ENCODE data around the gene GRAMD1B.

The GRAMD1B gene

DNA sequence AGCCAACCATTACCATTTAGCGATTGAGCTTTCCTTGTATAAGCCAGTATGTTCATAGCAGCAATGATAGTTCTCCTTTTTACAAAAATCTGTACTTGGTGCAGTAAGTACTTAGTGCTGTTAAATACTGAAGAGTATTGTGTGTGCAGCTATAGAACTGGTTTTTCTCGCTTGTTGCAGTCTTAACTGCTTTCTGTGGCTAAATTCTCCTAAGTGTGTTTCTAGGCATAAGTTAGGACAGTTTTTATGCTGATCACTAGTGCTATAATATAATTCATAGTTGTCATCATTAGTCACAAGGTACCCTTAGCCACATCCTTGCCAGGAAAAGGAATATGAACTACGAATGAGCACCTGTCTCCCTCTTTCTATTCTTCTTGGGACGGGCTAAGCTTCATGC lies 107.7 kb downstream of the GRAMD1B start:
- no peak for DNase-seq

DNA sequence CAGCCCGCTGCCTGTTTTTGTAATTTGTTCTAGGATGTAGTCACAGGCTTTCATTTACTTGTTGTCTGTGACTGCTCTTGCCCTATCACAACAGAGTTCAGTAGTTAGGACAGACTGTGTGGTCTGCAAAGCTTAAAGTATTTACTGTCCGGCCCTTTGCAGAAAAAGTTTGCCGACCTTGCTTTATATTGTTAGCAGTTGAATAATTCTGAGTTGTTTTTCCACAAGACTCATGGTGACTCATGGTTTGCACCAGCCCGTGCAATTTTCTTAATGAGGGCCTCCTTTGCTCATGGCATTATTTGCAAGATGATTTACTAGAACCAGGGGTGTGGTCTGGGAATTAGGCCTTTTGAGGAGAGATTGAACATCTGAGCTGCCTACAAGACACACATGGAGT lies 113.7 kb downstream of the GRAMD1B start:
- peak; percentile 22 to 57 for DNase-seq

DNA sequence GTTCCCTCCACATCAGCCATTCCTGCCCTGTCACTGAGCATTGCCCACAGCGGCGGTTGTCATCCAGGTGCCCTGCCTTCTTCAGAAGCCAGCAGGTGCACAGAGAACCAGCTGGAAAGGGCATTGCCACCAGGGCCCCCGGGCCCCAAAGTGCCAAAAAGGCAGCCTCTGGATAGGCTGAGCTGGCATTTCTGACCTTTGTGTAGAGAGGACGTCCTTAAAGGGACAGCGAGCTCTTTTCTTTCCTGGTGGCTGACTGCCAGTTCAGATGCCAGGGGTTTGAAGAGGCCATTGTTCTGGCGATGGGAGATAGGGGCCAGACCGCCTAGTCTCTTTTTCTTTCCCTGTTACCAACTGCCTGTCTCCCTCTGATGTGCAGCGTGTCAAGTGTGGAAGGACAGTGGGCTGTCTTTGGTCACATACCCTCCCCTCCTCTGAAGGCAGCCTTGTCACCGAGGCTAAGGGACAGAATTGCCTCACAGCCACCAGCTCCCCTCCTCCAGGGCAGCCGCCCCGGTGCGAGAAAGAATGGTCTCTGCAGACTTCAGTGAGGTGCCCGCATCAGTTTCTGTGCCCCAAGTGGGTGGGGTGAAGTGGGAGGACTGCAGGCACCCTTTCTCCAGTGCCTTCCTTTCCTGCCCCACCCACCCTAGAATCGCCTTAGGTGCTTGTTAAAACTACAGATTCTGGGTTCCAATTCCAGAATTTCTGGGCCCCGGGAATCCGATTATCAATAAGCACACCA lies 114.7 kb downstream of the GRAMD1B start:
- no peak for DNase-seq

DNA sequence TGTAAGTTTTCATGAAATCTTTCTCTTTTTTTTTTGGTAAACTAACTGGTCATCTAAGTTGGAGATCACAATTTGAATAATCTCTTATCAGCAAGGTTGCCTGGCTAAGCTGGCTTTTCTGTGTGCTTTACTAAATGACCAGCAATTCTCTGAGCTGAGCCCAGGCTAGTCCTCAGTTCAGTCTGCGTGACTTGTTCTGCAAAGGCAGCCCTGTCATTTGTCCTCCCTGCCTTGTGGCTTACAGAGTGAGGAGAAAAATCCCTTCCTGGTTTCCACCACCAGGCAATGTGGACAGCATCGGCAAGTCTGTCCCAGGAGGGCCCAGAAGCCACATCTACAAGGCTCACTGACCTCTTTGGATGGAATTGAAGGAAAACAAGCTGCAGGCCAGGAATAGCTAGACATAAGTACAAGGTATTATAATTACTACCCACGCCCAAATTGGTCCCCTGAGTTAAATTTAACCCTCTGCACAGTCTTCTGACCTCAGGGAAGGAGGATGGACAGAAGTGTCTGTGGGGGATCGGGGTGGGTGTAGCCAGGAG lies 115.7 kb downstream of the GRAMD1B start:
- no peak for DNase-seq

DNA sequence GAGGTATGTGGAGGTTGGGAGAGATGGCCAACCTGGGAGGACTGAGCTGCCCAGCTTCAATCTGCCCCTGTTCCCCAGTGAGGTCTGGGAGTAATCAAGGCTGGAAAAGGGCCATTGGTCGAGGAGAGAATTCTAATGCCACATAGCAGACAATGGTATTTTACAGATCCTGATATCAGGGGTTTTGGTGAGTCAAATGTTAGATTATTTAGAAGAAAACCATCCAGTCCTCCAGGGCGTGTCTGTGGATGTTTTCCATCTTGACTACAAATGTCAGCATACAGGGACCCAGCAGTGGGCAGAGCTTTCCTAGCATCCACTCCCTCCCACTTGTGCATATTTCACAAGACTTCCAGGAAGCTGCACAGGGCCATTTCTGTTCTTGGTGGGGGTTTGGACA lies 116.4 kb downstream of the GRAMD1B start:
- DNase-seq, result peak in 1 of 2 donors; percentile 29

DNA sequence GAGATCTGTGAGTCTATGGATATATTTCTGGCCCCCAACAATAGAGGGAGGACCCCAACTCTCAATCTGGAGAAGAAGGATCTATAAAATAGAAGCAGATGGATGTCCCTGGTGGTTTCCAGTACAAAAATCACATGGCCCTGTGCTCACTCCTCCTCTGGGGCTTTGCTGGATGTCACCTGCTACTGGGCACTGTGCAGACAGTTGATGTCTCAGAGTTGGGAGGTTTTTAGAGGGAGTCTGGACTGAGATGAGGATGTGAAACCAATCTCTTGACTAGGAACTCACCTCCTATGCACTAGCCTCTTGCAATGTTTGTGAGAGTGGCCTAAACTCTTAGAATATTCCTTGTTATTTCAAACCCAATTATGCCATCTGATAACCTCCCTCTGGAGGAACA lies 117.1 kb downstream of the GRAMD1B start:
- peak; percentile 79 to 87 for DNase-seq

DNA sequence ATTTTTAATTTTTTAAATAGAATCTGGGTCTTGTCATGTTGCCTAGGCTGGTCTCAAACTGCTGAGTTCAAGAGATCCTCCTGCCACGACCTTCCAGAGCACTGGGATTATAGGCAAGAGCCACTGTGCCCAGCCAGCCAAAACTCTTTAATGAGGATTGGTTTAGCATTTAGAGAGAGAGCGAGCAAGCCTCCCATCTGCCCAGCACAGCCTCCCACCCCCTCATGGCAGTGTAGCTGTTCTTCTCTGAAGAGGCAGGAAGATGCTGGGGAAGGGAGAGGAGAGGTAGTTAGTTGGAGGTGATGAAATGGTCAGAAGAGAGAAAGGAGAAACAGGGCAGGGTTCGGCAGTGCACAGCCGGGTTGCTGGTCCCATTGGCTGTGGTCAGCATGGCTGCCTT lies 118.7 kb downstream of the GRAMD1B start:
- no peak for DNase-seq

DNA sequence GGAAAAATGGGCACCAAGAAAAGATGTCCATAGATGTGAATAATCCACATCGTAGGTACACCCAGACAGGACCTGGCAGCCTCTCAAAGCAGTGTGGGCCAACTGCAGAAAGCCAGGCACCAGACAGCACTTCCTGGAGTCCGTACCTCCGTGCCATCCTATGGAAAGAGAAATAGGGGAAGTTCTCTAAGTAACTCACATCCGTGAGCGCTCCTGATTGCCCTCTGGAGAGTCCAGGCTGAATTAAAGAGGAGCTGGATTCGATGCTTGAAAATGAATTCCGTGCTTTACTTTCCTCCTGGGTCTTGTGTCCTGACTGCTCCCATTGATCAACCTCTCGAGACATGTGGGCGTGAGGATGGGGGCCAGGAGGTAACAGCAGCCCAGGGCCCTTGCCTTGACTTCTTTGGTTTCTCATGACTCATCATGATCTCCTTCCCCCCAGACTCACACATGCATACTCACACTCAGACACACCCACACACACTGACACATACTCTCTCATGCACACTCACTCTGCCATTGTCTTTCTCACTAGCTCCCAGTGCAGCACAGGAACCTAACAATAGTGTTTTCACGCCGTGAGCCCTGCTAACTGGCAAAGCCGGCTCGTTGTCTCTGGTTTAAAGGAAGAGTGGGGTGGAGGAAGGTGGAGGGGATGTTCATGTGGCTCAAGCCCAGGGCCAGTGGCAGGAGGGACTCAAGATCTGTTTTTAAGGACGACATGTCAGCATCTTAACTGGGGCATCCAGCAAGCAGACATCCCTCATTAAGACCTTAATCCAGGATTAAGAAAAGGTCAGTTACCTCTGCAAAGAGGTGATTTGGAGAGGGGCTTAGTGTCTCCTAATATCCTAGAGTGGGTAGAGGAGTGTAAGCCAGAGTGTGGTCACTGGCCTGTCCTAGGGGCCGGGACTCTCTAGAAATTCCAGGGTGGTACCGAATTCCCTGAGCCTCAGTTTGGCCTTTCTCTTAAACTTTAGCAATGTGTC lies 120.2 kb downstream of the GRAMD1B start:
- DNase-seq, result peak; percentile 29 to 43

DNA sequence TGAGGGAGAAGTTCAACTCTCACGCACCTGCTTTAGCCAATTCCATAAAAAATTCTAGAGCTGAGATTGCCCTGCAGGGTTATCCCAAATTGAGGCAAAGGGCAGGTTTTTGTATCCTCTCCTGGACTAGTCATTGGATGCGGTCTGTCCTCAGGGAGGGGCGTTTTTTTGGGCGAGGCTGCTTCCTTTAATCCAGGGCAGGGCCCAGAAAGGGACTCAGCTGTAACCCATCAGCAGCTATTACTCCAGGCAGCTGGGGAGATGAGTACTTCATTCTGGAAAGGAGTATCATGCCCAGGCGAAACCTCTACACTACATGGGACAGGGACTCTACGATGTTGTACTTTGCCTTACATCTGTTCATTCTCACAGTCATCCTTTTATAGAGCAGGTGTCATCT lies 121.0 kb downstream of the GRAMD1B start:
- no peak for DNase-seq

DNA sequence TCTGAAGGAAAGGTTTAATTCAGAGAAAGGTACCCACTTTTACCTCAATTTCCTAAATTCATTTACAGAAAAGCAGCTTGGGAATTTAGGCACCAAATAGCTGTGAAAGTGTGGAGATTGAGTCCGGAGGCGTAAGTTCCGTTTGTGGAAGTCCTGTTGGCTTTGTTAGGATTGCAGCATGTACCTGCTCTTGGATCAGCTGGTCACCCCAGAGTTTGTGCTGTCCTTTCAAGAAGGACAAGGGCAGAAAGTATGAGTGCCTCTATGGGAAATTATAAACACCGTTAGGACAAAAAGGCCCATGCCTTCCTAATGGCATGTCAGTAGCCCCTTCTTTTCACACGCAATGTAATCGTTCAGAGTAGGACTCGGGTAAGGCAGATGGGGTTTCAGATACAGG lies 126.6 kb downstream of the GRAMD1B start:
- no peak for DNase-seq

DNA sequence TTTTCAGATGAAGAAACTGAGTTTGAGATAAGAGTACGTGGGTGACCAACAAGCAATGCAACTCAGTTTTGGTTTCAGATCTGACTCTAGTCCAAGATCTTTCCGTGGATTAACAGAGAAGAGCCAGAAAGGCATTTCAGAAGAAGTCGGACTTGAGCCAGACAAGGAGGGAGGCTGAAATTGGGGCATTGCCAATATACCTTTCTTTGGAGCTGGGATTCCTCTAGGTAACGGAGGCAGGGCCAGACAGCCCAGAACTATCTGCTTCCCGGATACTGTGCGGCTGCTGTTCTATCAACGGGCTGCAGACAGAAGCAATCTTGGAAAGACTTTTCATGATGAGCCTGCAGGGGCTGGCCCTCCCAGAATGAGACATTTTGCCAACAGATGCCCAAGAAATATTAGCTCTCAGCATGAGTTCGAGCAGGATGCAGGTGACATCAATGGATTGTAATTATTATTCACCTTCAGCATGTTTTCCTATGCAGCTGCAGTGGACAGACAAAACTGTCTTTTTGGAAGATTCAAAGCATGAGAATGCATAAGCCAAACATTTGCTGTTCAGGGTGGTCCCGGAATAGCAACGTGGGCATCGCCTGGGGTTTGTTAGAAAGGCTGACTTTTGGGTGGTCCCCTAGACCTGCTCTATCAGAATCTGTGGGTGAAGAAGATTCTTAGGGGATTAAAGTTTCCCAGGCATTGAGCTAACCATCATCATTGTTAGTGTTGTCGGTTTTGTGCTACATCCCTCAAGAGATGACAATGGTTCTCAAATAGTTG lies 128.7 kb downstream of the GRAMD1B start:
- DNase-seq, result no peak

DNA sequence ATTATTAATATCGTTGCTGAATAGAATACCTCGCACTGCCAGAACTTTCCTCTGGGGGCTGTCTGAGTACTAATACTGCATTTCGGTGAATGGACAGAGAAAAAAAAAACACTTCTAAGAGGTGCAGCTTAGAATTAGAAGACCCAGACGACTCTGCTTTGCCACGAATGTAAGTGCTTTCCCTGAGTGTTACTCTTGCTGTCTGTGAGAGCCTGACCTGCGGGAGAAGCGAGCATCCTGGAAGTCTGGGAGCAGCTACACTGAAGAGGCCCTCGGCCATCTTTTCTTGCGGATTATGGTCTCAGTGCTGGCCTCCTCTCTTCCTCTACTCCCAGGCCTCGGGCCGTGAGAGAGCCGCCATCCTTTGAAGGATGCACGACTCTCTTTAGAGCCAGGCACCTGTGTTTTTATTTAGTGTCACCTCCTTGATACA lies 129.5 kb downstream of the GRAMD1B start:
- no peak for DNase-seq

DNA sequence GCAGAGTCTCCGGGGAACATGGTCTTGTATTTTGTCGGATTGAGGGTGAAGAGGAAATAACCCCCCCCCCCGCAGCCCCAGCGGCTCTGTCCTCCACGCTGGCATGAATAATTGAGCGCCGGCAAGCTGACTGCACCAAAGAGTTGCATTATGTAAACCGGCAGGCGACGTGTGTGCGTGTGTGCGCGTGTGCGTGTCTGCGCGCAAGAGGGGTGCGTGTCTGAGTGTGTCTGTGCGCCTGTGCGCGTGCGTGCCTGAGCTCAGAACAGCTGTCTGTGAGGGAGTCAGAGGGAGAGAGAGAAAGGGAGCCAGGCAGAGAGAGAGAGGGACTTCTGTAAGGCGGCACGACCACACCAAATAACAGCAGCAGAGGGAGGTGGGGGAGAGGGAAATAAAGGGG lies 129.9 kb downstream of the GRAMD1B start:
- DNase-seq, result peak in 1 of 2 donors; percentile 59

DNA sequence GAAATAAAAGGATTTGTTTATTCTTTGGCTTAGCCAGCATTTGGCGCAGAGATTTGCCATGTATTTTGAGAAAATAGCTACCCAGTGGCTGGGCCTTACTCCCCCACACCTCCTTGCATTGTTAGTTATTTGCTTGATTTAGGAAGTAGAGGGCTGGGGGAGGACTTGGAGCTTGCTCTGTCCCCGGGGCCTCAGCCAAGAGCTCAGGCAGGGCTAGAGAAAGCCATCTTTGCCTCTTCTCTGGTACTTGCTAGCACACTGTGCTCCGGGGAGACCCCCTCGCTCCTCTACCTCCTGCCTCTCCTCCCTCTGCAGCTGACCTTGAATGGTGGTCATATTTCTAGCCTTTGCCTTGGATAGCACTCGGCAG lies 131.3 kb downstream of the GRAMD1B start:
- DNase-seq, result no peak

DNA sequence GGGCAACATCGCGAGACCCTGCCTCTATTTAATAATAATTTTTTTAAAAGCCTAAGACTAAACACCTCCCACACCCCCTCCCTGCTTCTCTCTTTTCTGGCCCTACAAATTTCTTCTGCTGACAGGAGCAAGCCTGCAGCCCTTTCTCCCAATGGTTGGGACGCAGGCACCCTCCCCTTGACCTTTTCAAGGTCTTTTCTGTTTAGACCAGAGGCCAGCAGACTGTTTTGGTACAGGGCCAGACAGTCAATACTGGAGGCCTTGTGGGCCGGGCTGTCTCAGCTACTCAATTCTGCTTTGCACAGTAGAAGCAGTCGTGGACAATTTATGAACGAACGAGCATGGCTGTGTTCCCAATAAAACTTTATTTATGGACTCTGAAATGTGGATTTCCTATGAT lies 132.1 kb downstream of the GRAMD1B start:
- no peak for DNase-seq

DNA sequence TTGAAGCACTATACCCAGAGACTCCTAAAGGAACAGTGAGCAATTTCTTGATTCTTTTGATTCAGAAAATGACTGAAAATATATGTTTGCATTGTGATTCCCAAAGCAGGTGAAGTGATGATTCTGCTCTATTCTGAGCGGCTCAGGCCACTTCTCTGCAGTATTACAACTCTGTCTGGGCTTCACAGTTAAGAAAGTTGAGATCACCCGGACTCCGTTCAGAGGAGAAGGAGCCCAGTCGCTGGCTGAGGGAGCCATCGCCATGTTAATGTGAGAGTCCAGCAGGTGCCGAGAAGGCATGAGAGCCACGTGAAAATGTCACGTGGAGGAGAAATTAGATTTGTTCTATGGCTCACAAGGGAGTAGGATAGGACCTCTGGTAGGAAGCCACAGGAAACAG lies 132.8 kb downstream of the GRAMD1B start:
- DNase-seq, result no peak

DNA sequence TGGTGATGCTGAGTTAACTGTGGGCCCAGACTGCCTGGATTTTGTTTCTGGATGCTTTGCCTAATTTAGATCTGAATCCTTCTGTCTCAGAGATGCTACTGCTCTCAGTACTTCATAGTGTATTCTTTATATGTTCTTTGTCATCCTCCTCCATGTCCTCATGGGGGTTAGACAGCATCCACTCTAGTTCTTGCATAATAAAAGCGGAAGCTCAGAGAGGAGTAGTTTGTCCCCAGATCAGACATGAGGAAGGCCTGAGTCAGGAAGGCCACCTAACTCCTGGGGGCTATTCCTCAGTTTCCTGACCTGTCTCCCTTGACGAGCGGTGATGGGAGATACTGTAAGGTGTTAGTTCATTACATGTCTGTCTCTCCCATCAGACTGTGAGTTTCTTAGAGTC lies 134.2 kb downstream of the GRAMD1B start:
- DNase-seq, result peak; percentile 39 to 57

DNA sequence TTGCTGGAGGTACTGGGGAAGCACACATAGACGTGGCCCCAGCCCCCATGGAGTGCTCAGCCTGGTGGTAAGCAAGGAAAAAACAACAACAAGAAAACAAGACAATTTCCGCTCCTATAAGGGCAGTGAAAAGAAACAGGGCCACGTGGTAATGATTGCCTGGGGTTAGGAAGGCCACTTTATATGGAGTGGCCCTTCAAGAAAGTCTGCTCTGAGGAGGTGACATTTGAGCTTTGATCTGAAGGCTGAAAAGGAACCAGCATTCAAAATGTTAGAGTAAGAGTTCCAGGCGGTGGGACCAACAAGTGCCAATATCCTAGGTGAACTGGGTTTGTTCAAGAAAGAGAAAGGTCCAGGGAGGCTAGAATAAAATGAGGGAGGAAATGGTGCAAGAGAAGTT lies 136.8 kb downstream of the GRAMD1B start:
- no peak for DNase-seq

DNA sequence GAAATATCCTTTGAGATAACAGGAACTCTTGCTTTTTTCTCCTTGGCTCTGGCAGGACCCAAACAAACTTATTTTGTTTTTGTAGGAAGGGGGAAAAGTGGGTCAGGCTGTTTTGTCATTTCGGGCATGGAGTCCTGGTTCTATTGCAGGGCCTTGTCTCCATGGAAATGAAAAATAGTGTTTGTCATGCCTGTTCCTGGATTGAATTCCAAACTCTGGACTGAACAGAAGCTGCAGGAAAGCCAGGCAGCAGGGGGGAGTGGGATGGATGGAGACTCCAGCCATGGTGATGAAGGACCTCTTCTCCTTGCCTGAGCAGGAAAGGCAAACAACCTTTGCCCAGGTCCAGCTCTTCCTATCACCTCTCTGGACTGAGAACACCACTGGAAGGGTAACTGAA lies 137.4 kb downstream of the GRAMD1B start:
- DNase-seq, result no peak

DNA sequence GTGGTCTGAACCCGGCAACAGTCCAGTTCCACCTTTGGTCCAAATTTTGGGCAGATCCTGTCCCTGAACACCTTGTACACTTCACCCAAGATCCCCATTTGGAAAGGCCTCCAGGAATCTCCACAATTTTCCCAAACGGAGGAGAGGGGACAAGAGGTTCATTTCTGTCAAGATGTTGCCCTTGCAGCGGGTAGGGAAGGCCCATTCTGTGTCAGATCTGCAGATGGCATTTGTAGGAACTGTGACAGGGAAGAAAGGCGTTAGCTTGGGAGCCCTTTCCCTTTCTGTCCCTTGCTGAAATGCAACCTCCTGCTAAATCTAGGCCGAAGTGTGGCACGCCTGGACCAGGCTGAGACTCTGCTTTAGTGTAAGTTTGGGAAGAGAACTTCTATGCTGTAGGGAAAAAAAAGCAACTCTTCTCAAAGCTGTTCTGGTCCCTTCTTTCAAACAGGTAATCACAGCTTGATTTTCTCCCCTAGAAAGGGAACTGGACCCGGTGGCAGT lies 138.3 kb downstream of the GRAMD1B start:
- no peak for DNase-seq

DNA sequence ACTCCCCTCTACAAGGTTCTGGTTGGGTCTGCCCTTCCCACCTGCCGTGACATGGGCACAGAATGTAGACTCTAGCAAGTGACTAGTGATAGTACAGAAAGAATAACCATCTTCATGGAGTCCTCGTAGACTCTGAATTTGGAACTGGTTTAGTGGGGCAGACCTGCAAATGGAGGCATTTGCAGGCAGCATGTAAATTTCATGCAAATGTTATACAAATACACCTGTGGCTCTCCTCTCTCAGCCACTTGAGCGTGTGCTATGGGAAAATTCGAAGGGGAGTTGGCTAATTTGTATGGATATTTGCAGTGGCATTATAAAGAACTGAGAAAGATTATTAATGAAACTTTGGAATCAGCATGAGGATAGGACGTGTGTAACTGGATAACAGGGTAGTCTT lies 139.3 kb downstream of the GRAMD1B start:
- no peak for DNase-seq

DNA sequence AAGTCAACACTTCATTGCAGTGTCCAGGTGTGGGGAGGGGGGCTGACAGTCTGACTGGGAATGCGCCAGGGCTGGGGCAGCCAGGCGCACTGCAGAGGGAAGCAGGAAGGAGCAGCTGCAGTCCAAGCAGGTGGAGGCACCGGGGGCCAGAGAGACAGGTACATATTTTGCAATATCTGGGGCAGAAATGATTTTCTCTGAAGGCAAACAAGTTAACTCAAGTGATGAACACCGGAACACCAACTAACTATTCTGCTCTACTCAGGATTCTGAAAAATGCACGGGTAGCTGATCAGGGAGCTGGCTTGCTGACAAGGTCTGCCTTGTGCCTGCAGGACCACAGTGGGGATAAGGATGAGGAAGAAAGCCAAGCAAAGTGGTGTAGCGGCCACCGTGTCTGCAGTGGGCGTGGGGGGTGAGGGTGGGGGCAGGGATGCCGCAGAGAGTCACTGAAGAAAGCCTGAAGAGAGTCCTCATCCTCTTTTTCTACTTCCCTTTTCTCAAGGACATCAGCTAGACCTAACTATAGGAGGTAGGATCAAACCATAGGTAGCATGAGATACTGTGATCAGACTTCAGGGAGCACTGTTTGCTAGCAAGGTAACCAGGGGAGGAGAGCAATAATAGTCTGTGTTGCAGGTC lies 141.0 kb downstream of the GRAMD1B start:
- peak; percentile 25 to 44 for DNase-seq

All from inflammatory macrophage (primary cell).